SK-N-SH treated with all-trans-retinoic acid at 6 μM for 48 hours (cell line): ENCODE results near the gene A1BG.

ENCODE experiments used
- ATAC-seq: fragments of 200-7000 bp; cut with Tn5 transposase; 3 replicates; pipeline ENCODE4 v1.9.1; 2020; ENCODE audit warnings: mild to moderate bottlenecking, moderate library complexity
- ARNTL ChIP-seq: fragments of 450-650 bp; formaldehyde crosslinking; IDR thresholded peaks from 2 replicates; pipeline ENCODE4 v1.5.0; 2020; ENCODE audit warnings: low read depth, mild to moderate bottlenecking, moderate library complexity, borderline replicate concordance
- BACH2 ChIP-seq: fragments of 250-450 bp; sonication (Bioruptor Pico); IDR thresholded peaks from 2 replicates; pipeline ENCODE4 v1.9.0; 2021; ENCODE audit warnings: mild to moderate bottlenecking, borderline replicate concordance
- GLIS3 ChIP-seq: fragments of 250-450 bp; sonication (Bioruptor Pico); IDR thresholded peaks from 2 replicates; pipeline ENCODE4 v1.5.0; 2020; ENCODE audit warnings: mild to moderate bottlenecking, moderate library complexity
- ISL1 ChIP-seq: fragments of 250-450 bp; sonication (Bioruptor Pico); IDR thresholded peaks from 2 replicates; pipeline ENCODE4 v2.1.2; 2022; ENCODE audit warnings: mild to moderate bottlenecking, moderate library complexity
- OSR1 ChIP-seq: fragments of 250-450 bp; sonication (Bioruptor Pico); IDR thresholded peaks from 2 replicates; pipeline ENCODE4 v1.8.0; 2022; ENCODE audit warnings: moderate library complexity, mild to moderate bottlenecking, inconsistent platforms
- POU6F1 ChIP-seq: fragments of 250-450 bp; sonication (Bioruptor Pico); IDR thresholded peaks from 2 replicates; pipeline ENCODE4 v1.8.0; 2021; ENCODE audit warnings: low read depth, mild to moderate bottlenecking, moderate library complexity, borderline replicate concordance
- RARB ChIP-seq: fragments of 250-450 bp; sonication (Bioruptor Pico); IDR thresholded peaks from 2 replicates; pipeline ENCODE4 v1.8.0; 2021; ENCODE audit warnings: mild to moderate bottlenecking, moderate library complexity
- SNAI2 ChIP-seq: fragments of 250-450 bp; sonication (Bioruptor Pico); IDR thresholded peaks from 2 replicates; pipeline ENCODE4 v1.5.0; 2020; ENCODE audit warnings: mild to moderate bottlenecking, moderate library complexity
- TCF4 ChIP-seq: fragments of 250-450 bp; sonication (Bioruptor Pico); IDR thresholded peaks from 2 replicates; pipeline ENCODE4 v1.8.0; 2021; ENCODE audit warnings: mild to moderate bottlenecking, moderate library complexity, borderline replicate concordance
- TOX ChIP-seq: fragments of 250-450 bp; sonication (Bioruptor Pico); IDR thresholded peaks from 2 replicates; pipeline ENCODE4 v1.8.0; 2021; ENCODE audit warnings: mild to moderate bottlenecking, moderate library complexity, borderline replicate concordance
- TSHZ2 ChIP-seq: fragments of 250-450 bp; sonication (Bioruptor Pico); IDR thresholded peaks from 2 replicates; pipeline ENCODE4 v1.5.0; 2020; ENCODE audit warnings: mild to moderate bottlenecking, moderate library complexity
- ZFP3 ChIP-seq: fragments of 250-450 bp; sonication (Bioruptor Pico); IDR thresholded peaks from 2 replicates; pipeline ENCODE4 v1.5.0; 2020; ENCODE audit warnings: mild to moderate bottlenecking, moderate library complexity
- ZFP30 ChIP-seq: fragments of 450-650 bp; formaldehyde crosslinking; IDR thresholded peaks from 2 replicates; pipeline ENCODE4 v1.5.0; 2022; ENCODE audit warnings: mild to moderate bottlenecking, moderate library complexity
- ZNF565 ChIP-seq: fragments of 450-650 bp; formaldehyde crosslinking; conservative IDR thresholded peaks from 2 replicates; pipeline ENCODE4 v1.5.0; 2020; ENCODE audit warnings: low read depth, mild to moderate bottlenecking, moderate library complexity
- ZNF70 ChIP-seq: fragments of 450-650 bp; formaldehyde crosslinking; IDR thresholded peaks from 2 replicates; pipeline ENCODE4 v1.5.0; 2020; ENCODE audit warnings: mild to moderate bottlenecking, moderate library complexity
- TF ChIP-seq, protein P1 (sequence below): fragments of 250-450 bp; sonication (Bioruptor Pico); IDR thresholded peaks from 2 replicates; pipeline ENCODE4 v1.8.0; 2020; ENCODE audit warnings: mild to moderate bottlenecking, moderate library complexity, borderline replicate concordance
- TF ChIP-seq, protein P2 (sequence below): fragments of 250-450 bp; sonication (Bioruptor Pico); IDR thresholded peaks from 2 replicates; pipeline ENCODE4 v1.5.1; 2021; ENCODE audit warnings: mild to moderate bottlenecking, moderate library complexity

The A1BG gene

GRCh38 chr19:58398087-58398486 lies 44.8 kb upstream of the A1BG start (continued):
- TF ChIP-seq TSHZ2: no peak
- no peak for TF ChIP-seq BACH2 (CRISPR knock-in tag)
- no peak for TF ChIP-seq OSR1 (CRISPR knock-in tag)
- TF ChIP-seq, protein P1, sequence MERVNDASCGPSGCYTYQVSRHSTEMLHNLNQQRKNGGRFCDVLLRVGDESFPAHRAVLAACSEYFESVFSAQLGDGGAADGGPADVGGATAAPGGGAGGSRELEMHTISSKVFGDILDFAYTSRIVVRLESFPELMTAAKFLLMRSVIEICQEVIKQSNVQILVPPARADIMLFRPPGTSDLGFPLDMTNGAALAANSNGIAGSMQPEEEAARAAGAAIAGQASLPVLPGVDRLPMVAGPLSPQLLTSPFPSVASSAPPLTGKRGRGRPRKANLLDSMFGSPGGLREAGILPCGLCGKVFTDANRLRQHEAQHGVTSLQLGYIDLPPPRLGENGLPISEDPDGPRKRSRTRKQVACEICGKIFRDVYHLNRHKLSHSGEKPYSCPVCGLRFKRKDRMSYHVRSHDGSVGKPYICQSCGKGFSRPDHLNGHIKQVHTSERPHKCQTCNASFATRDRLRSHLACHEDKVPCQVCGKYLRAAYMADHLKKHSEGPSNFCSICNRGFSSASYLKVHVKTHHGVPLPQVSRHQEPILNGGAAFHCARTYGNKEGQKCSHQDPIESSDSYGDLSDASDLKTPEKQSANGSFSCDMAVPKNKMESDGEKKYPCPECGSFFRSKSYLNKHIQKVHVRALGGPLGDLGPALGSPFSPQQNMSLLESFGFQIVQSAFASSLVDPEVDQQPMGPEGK (CRISPR knock-in tag): no peak
- TF ChIP-seq SNAI2 (CRISPR knock-in tag): no peak
- TF ChIP-seq RARB (CRISPR knock-in tag): no peak
- no peak for TF ChIP-seq POU6F1 (CRISPR knock-in tag)
- no peak for TF ChIP-seq ISL1
- TF ChIP-seq, all 23 proteins: peak for 0

- no peak for ATAC-seq
- TF ChIP-seq ZFP3 (CRISPR knock-in tag) (no peak), OSR1 (CRISPR knock-in tag) (no peak), TOX (CRISPR knock-in tag) (no peak), ZNF70 (CRISPR knock-in tag) (no peak), ISL1 (no peak)
- TF ChIP-seq, all 23 proteins: peak for 0
Observed at GRCh38 chr19:58397533-58398037, 44.3 kb upstream of the A1BG start.

DNA sequence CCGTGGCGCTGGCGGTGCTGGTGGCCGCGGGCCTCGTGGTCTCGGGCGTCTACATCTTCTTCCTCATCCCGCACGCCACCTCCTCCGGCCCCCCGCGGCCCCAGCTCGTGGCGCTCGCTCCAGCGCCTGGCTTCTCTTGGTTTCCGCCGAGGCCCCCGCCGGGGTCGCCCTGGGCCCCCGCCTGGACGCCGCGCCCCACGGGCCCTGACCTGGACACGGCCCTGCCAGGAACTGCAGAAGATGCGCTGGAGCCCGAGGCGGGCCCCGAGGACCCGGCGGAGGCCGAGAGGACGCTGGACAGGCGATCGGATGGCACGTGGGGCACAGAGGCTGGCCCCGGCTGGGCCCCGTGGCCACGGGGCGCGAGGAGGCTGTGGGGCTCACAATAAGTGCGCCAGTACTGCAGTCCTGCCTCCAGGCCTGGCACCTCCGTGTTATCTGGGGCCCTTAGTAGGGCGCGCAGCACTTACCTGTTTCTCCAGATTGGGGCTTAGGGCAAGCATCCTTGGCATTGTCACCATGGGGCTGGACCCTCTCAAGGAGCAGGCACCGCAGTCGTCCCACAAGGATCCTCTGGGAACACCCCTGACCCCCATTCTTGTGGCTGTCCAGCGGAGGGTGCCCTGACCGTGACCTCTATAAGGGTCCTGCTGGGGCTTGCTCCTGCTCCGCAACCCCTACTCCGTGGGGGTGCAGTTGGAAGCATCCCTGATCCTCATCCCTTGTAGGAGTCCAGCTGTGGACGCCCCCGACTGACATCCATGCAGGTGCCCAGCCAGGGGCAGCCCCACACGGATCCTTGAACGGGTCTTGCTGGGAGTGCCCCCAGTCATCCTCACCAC lies 43.6 kb upstream of the A1BG start:
- TF ChIP-seq TCF4 (CRISPR knock-in tag) (no peak), ZFP30 (CRISPR knock-in tag) (no peak), TSHZ2 (no peak), BACH2 (CRISPR knock-in tag) (no peak), GLIS3 (no peak), ARNTL (CRISPR knock-in tag) (no peak), ZNF565 (CRISPR knock-in tag) (no peak), ZFP3 (CRISPR knock-in tag) (no peak), ZNF70 (CRISPR knock-in tag) (no peak), RARB (CRISPR knock-in tag) (no peak), OSR1 (CRISPR knock-in tag) (no peak), POU6F1 (CRISPR knock-in tag) (no peak)
- TF ChIP-seq, protein P2, sequence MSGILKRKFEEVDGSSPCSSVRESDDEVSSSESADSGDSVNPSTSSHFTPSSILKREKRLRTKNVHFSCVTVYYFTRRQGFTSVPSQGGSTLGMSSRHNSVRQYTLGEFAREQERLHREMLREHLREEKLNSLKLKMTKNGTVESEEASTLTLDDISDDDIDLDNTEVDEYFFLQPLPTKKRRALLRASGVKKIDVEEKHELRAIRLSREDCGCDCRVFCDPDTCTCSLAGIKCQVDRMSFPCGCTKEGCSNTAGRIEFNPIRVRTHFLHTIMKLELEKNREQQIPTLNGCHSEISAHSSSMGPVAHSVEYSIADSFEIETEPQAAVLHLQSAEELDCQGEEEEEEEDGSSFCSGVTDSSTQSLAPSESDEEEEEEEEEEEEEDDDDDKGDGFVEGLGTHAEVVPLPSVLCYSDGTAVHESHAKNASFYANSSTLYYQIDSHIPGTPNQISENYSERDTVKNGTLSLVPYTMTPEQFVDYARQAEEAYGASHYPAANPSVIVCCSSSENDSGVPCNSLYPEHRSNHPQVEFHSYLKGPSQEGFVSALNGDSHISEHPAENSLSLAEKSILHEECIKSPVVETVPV: no peak
- ATAC-seq: no peak
